Measurements from ENCODE around the gene SPTAN1.
"Not testable (repeated sequence)": the region's sequence is repeated elsewhere in the genome, so short reads cannot be mapped to it uniquely, and the experiment has no call there.

The SPTAN1 gene

GRCh38 chr9:128634111-128634510 is 81.7 kb downstream of the SPTAN1 start:
- DNase-seq, result no peak

DNA sequence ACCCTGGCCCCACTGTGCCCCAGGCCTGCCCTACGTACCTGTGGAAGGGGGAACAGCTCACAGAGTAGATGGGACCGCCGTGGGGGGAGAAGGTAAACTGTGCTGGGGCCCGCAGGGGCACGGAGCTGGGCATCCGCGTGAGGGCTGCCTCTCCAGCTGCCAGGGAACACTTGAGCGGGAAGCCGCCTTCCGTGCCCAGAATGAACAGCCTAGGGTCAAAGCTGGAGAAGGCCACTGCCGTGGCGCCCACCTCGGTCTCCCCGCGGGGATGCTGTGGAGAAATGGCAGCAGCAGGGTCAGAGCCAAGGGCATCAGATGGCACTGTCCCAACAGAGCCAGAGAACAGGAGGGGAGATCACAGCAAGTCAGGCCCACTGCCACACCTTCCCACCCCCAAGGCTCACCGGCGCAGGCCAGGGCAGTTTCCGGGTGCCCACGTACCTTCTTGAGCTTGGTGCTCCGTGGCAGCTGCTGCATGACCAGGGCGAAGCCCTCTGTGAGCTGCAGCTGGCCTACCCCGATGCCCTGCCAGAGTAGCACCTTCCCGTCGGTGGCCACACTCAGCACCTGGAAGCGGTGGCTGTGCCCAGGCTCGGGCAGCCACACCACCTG is 82.4 kb downstream of the SPTAN1 start:
- no peak for DNase-seq

DNA sequence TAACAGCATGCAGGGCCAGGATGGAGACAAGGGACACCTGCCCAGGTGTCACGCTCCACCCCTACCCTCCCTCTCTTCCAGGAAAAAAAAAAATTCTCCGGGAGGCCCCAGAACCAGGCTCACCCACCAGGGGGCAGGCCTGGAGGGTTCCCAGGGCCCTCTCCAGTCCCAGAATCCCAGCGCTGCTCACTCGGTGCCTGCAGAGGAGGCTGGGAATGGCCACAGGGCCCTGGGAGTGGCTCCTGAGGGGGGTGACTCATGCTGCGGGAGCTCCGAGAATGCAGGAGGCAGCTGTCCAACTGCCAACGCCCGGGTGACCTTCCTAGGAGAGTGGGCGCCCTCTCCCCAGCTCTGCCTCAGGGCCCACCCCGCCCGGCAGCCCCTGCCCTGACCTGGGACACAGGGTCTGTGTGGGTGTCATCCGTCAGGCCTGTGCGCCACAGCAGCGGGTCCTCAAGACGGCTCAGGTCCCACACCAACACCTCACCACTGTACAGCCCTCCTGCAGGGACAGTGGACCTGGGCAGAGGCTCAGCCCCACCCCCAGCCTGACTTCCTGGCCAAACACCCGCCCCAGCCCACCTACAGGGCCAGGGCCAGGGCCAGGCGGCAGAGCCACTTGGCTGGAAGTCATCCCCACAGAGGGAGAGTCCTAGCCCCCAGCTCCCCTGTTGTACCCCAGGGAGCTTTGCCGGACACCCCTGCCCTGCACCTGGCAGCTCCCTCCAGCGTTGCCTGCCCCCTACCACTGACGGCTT is 83.1 kb downstream of the SPTAN1 start:
- DNase-seq, result peak; percentile 96

DNA sequence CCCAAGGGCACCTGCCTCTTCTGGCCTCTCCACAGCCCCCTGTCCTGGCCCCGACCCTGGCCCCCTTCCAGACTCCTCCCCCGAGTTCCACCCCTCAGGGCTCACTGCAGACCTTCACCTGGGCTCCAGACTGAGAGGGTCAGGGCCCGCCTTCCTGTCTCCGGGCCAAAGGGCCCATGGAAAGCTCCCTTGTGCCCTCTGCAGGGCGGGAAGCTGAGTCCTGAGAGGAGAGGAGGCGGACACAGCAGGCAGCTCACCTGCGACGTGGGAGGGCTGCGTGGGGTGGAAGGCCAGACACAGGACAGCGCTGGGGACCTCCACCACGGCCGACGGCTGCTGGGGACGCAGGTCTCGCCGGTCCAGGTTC is 83.6 kb downstream of the SPTAN1 start:
- peak; percentile 86 for DNase-seq

DNA sequence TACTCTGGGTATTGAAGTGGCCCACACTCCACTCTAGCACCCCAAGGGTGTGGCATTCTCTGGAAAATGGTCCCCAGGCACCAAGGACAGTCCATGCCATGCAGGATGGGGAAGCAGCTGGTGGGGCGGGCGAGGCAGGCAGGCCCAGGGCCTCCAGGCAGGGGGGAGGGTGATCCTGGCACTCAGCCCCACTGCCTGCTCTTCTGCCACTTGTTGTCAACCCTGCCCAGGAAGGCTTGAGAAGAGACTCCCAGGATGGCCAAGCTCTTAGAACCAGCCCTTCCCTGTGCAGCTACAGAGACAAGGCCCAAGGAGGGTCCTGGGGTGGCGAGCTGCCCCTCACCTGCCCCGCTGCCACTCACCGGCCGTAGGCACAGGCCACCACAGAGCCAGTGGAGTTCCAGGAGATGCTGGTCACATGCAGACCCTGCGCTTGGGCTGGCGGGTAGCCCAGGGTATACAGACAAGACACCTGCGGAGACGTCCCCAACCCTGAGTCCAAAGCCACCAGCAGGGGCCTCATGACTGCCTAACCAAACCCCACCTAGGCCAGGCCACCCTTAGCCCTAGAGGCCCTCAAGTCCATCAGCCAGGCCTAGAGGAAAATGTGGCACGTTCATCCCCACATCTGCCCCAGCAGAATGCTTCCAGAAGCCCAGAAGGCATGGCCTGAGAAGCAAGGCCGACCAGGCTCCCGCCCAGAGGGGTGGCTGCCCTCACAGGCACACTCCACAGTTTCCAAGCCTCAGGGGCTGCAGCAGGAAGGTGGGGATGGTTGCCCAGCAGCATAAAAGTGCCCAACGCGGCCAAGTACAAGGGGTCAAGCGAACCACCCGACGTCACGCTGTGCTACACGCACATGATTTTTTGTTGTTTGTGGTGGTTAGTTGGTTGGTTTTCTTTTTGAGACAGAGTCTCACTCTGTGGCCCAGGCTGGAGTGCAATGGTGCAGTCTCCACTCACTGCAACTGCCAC is 84.5 kb downstream of the SPTAN1 start:
- peak; percentile 74 for DNase-seq

- peak; percentile 80 for DNase-seq
Measured at GRCh38 chr9:128637656-128638055, 85.3 kb downstream of the SPTAN1 start.

DNA sequence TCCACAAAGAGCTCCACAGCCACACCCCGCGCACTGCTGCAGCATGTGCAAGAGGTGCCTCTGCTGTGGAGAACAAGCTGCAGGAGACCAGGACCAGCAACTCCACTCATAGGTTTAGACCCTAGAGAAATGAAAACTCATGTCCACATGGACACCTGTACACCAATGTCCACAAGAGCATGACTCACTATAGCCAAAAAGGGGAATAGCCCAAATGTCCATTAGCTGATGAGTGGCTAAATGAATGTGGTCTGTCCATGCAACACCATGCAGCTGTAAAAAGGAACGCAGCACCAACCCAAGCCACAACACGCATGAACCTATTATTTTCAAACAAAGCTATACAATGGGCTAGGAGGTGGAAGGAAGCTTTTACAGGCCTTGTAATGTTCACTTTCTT is 86.2 kb downstream of the SPTAN1 start:
- no peak for DNase-seq

DNA sequence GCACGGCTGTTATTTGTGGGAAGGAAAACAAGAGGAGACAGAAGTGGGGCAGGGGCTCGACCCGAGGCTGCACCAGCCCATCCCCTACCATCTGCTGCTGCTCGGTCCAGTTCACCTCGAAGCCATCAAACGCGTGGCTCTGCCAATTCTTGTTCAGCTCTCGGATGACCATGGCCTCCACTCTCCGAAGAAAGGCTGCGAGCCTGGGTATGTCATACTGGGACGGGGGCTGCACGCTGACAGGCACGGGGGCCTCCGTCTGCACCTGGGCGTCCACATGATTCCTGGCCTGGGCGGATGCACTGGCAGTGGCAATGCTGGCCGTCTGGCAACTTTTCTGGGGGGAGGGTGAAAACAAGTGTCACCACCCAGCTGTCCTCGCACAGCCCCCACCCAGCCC is 88.2 kb downstream of the SPTAN1 start:
- DNase-seq, result no peak

GRCh38 chr9:128642675-128643245 is 90.4 kb downstream of the SPTAN1 start:
- no peak for DNase-seq

DNA sequence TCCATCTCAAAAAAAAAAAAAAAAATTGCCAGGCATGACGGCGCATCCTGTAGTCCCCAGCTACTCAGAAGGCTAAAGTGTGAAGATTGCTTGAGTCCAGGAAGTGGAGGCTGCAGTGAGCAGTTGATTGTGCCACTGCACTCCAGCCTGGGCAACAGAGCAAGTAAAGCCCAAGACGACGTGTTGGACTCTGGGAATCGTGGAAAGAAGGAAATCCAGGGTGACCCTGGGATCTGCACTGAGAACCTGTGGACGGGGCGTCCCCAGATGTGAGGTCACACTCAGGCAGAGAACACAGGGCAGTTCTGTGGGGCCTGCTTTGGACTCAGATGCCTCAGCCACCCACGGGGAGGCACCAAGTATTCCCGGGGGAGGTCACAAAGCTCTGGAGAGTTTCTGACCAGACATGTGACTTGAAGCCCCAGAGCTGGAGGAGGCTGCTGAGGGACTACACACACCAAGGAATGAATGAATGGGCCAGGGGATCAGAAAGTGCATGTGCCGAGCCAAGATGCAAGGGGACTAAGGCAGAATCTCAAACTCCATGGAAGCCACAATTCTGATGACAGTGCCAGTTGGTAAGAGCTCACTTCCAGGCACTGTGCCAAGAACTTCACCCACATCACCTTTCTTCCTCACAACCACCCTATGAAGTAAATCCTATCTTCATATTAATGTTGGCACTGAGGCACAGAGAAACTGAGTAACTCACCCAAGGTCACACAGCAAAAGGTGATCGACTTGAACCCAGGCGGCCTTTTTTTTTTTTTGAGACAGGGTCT is 91.3 kb downstream of the SPTAN1 start:
- DNase-seq, result peak; percentile 22

DNA sequence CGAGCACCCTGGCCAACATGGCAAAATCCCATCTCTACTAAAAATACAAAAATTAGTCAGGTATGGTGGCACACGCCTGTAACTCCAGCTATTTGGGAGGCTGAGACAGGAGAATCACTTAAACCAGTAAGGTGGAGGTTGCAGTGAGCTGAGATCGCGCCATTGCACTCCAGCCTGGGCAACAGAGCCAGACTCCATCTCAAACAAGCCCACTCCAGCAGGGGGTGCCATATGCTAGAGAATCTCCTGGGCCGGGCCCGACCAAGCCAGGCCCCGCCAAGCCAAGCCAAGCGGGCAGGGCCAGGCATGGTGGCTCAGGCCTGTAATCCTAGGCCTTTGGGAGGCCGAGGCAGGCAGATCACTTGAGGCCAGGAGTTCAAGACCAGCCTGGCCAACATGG is 95.8 kb downstream of the SPTAN1 start:
- DNase-seq, result not testable (repeated sequence)

- no peak for DNase-seq
Measured at GRCh38 chr9:128651798-128652197, 99.4 kb downstream of the SPTAN1 start.

DNA sequence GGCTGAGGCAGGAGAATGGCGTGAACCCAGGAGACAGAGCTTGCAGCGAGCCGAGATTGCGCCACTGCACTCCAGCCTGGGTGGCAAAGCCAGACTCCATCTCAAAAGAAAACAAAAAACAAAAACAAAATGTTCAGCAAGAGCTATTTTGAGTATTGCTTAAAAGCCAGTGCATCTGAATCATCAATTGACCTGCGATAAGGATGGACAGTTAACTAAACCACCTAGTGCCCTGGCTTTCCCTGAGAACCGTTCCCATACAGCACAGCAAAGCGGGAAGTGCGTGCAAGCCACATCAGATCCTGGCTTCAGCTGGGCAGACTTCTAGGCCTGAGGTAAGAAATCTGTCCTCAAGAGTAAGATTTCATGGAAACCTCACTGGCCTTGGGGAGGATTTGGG is 101.5 kb downstream of the SPTAN1 start:
- DNase-seq, result no peak

DNA sequence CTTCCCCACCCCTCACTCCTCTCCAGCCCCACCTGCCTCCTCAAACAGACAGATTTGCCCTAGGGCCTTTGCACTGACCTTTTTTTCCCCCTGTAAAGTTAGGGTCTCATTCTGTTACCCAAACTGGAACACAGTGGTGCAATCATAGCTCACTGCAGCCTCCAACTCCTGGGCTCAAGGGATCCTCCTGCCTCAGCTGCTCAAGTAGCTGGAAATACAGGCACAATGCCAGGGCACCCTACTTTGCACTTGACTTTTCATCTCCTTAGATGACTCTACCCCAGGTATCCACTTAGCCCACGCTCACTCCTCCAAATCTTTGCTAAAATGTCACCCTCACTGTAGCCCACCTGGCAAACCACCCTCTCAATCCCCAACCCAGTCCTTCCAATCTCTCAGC is 102.1 kb downstream of the SPTAN1 start:
- DNase-seq, result no peak

- peak; percentile 89 for DNase-seq
Measured at GRCh38 chr9:128656416-128657343, 104.3 kb downstream of the SPTAN1 start, which contains the start of gene DYNC2I2. Gene DYNC2I2 (minus strand): TSS chr9:128656847. CDS start chr9:128656726, 121 bp downstream.

GRCh38 chr9:128657344-128657704 is 104.9 kb downstream of the SPTAN1 start:
- no peak for DNase-seq

DNA sequence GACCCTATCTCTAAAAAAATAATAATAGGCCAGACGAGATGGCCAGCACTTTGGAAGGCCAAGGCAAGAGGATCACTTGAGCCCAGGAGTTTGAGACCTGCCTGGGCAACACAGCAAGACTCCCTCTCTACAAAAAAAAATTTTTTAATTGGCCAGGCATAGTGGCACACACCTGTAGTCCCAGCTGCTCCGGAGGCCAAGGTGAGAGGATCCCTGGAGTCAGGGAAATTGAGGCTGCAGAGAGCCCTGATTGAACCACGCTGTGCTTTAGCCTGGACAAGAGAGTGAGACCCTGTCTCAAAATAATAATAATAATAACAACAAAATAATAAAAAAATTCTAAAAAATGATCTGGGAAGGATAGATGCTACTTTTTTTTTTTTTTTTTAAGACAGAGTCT is 105.4 kb downstream of the SPTAN1 start:
- DNase-seq, result no peak

DNA sequence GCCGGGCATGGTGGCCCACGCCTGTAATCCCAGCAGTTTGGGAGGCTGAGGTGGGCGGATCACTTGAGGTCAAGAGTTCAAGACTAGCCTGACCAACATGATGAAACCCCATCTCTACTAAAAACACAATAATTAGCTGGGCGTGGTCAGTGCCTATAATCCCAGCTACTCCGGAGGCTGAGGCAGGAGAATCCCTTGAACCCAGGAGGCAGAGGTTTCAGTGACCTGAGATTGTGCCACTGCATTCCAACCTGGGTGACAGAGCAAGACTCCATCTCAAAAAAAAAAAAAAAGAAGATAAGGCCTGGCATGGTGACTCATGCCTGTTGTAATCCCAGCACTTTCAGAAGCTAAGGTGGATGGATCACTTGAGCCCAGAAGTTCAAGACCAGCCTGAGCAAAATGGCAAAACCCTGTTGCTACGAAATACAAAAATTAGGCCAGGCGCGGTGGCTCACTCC is 114.1 kb downstream of the SPTAN1 start:
- not testable (repeated sequence) for DNase-seq

DNA sequence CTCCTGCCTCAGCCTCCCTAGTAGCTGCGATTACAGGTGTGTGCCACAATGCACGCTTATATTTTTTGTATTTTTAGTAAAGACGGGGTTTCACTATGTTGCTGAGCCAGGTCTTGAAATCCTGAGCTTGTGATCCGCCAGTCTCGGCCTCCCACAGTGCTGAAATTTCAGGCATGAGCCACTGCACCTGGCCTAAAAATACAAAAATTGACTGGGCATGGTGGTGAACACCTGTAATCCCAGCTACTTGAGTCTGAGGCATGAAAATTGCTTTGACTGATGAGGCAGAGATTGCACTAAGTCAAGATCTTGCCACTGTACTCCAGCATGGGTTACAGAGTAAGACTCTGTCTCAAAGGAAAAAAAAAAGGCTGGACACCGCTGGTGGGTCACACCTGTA is 117.4 kb downstream of the SPTAN1 start:
- no peak for DNase-seq

GRCh38 chr9:128675382-128675781 is 123.0 kb downstream of the SPTAN1 start:
- DNase-seq, result no peak

DNA sequence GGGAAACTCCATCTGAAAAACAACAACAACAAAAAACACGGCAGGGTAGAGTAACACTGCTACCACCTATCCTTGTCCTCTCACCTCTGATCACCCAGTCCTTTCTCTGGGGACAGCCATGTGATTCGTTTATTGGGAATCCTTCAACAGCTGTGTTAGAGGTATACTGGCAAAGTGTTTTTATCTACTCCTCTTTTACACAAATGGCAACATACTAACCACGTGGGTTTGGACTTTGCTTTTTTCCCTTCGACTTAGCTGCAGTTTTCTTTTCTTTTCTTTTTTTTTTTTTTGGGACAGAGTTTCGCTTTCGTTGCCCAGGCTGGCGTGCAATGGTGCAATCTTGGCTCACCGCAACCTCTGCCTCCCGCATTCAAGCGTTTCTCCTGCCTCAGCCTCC is 125.4 kb downstream of the SPTAN1 start:
- no peak for DNase-seq

Data from NCI-H2029 (cell line).